Measurements from ENCODE around the gene ISYNA1.

GRCh38 chr19:18431351-18432197 lies 6.4 kb downstream of the ISYNA1 start:
- TF ChIP-seq, protein P1, sequence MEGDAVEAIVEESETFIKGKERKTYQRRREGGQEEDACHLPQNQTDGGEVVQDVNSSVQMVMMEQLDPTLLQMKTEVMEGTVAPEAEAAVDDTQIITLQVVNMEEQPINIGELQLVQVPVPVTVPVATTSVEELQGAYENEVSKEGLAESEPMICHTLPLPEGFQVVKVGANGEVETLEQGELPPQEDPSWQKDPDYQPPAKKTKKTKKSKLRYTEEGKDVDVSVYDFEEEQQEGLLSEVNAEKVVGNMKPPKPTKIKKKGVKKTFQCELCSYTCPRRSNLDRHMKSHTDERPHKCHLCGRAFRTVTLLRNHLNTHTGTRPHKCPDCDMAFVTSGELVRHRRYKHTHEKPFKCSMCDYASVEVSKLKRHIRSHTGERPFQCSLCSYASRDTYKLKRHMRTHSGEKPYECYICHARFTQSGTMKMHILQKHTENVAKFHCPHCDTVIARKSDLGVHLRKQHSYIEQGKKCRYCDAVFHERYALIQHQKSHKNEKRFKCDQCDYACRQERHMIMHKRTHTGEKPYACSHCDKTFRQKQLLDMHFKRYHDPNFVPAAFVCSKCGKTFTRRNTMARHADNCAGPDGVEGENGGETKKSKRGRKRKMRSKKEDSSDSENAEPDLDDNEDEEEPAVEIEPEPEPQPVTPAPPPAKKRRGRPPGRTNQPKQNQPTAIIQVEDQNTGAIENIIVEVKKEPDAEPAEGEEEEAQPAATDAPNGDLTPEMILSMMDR (conservative IDR thresholded peaks at IDR 0.05; ENCODE audit: low read length), result no peak
- TF ChIP-seq EZH2phosphoT487 (IDR thresholded peaks at IDR 0.05; ENCODE audit: borderline replicate concordance), result no peak

Measured in Loucy (cell line).